Measurements from ENCODE around the gene LRBA.

The LRBA gene

GRCh38 chr4:150369434-150370380 lies 645.4 kb downstream of the LRBA start:
- DNase-seq (ENCODE audit: low read depth, low spot score), result no peak

- DNase-seq (ENCODE audit: low read depth, low spot score), result no peak
Observed at GRCh38 chr4:150368667-150369066, 646.4 kb downstream of the LRBA start.

GRCh38 chr4:150367326-150367725 lies 647.8 kb downstream of the LRBA start:
- DNase-seq (ENCODE audit: low read depth, low spot score), result no peak

GRCh38 chr4:150366487-150366999 lies 648.5 kb downstream of the LRBA start:
- no peak for DNase-seq (ENCODE audit: low read depth, low spot score)

GRCh38 chr4:150363721-150364688 lies 651.1 kb downstream of the LRBA start:
- DNase-seq (ENCODE audit: low read depth, low spot score), result no peak

- no peak for DNase-seq (ENCODE audit: low read depth, low spot score)
Observed at GRCh38 chr4:150358691-150359090, 656.4 kb downstream of the LRBA start.

- no peak for DNase-seq (ENCODE audit: low read depth, low spot score)
Observed at GRCh38 chr4:150357829-150358228, 657.3 kb downstream of the LRBA start.

GRCh38 chr4:150355858-150356455 lies 659.1 kb downstream of the LRBA start:
- no peak for DNase-seq (ENCODE audit: low read depth, low spot score)

GRCh38 chr4:150355418-150355817 lies 659.7 kb downstream of the LRBA start:
- no peak for DNase-seq (ENCODE audit: low read depth, low spot score)

- DNase-seq (ENCODE audit: low read depth, low spot score), result no peak
Observed at GRCh38 chr4:150354214-150354796, 660.8 kb downstream of the LRBA start.

- DNase-seq (ENCODE audit: low read depth, low spot score), result no peak
Observed at GRCh38 chr4:150348079-150348478, 667.0 kb downstream of the LRBA start.

- DNase-seq (ENCODE audit: low read depth, low spot score), result no peak
Observed at GRCh38 chr4:150345207-150345744, 669.8 kb downstream of the LRBA start.

GRCh38 chr4:150343796-150344195 lies 671.3 kb downstream of the LRBA start:
- DNase-seq (ENCODE audit: low read depth, low spot score), result no peak

- no peak for DNase-seq (ENCODE audit: low read depth, low spot score)
Observed at GRCh38 chr4:150342945-150343344, 672.1 kb downstream of the LRBA start.

- no peak for DNase-seq (ENCODE audit: low read depth, low spot score)
Observed at GRCh38 chr4:150337734-150338133, 677.4 kb downstream of the LRBA start.

GRCh38 chr4:150336676-150337412 lies 678.2 kb downstream of the LRBA start:
- DNase-seq (ENCODE audit: low read depth, low spot score), result no peak

GRCh38 chr4:150332961-150333360 lies 682.1 kb downstream of the LRBA start:
- no peak for DNase-seq (ENCODE audit: low read depth, low spot score)

- DNase-seq (ENCODE audit: low read depth, low spot score), result no peak
Observed at GRCh38 chr4:150332086-150332485, 683.0 kb downstream of the LRBA start.

GRCh38 chr4:150329373-150329772 lies 685.7 kb downstream of the LRBA start:
- no peak for DNase-seq (ENCODE audit: low read depth, low spot score)

GRCh38 chr4:150328496-150328895 lies 686.6 kb downstream of the LRBA start:
- no peak for DNase-seq (ENCODE audit: low read depth, low spot score)

Measured in activated naive CD8-positive, alpha-beta T cell treated with anti-CD3 and anti-CD28 coated beads, Interleukin-2, amount 50 U/mL, for 16 hours (primary cell).